Measurements from ENCODE around the gene EPHB3.
"Not testable (repeated sequence)": the region's sequence is repeated elsewhere in the genome, so short reads cannot be mapped to it uniquely, and the experiment has no call there.

DNA sequence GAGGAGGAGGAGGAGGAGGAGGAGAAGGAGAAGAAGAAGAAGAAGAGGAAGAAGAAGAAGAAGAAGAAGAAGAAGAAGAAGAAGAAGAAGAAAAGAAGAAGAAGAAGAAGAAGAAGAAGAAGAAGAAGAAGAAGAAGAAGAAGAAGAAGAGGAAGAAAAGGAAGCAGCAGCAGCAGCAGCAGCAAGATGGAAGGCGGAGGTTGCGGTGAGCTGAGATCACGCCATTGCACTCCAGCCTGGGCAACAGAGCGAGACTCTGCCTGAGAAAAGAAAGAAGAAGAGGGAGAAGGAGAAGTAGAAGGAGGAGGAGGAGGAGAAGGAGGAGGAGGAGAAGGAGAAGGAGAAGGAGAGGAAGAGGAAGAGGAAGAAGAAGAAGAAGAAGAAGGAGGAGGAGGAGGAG lies 55.7 kb downstream of the EPHB3 start:
- TF ChIP-seq CTCF (IDR thresholded peaks at IDR 0.05; ENCODE audit: extremely low read depth in 1 of 2, insufficient read depth in 1 of 2, low read depth in 1 of 2, low read length in 2 of 2); MAX (IDR thresholded peaks at IDR 0.05; ENCODE audit: insufficient read depth, insufficient read length): not testable (repeated sequence)

Data from endothelial cell of umbilical vein (primary cell).